A549 (cell line): Measurements from ENCODE around the gene LIPN.

Experiments
- JUN ChIP-seq, 2 experiments: fragments of >200 bp; sonication (Bioruptor Twin); formaldehyde crosslinking; IDR thresholded peaks; 2 replicates in 1 of 2; 3 replicates in 1 of 2; pipeline ENCODE4 v1.6.1; 2016 to 2017
- TF ChIP-seq, protein P1 (sequence below): fragments of >200 bp; sonication (Bioruptor Twin); formaldehyde crosslinking; IDR thresholded peaks from 3 replicates; pipeline ENCODE4 v1.5.1; 2016
- TF ChIP-seq, protein P2 (sequence below): fragments of 450-650 bp; IDR thresholded peaks from 2 replicates; pipeline ENCODE4 v1.6.1; 2014; ENCODE audit warnings: antibody characterized with exemption
- TF ChIP-seq, protein P3 (sequence below): fragments of 200-600 bp; sonication (generic); IDR thresholded peaks from 2 replicates; pipeline ENCODE4 v1.6.1; 2016; ENCODE audit warnings: antibody characterized with exemption, mild to moderate bottlenecking, moderate library complexity

DNA sequence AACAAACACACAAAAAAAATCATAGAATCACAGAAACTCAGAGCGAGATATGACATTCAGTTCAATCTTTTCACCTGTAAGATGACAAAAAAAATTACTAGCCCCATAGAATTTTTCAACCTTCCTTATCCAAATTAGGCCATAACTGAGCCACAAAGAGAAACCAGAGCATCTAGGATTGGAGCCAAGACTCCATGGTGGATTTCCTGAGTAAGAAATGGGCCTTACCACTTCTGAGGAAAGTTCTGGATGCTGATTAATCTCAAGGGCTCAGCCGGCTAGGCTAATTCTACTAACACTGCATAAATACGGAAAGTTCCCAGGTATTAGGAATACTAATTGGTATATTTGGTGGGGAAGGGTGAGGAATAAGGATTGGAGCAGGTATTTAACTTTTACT is 59.5 kb downstream of the LIPN start:
- TF ChIP-seq, protein P1, sequence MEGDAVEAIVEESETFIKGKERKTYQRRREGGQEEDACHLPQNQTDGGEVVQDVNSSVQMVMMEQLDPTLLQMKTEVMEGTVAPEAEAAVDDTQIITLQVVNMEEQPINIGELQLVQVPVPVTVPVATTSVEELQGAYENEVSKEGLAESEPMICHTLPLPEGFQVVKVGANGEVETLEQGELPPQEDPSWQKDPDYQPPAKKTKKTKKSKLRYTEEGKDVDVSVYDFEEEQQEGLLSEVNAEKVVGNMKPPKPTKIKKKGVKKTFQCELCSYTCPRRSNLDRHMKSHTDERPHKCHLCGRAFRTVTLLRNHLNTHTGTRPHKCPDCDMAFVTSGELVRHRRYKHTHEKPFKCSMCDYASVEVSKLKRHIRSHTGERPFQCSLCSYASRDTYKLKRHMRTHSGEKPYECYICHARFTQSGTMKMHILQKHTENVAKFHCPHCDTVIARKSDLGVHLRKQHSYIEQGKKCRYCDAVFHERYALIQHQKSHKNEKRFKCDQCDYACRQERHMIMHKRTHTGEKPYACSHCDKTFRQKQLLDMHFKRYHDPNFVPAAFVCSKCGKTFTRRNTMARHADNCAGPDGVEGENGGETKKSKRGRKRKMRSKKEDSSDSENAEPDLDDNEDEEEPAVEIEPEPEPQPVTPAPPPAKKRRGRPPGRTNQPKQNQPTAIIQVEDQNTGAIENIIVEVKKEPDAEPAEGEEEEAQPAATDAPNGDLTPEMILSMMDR = no peak
- TF ChIP-seq, protein P2, sequence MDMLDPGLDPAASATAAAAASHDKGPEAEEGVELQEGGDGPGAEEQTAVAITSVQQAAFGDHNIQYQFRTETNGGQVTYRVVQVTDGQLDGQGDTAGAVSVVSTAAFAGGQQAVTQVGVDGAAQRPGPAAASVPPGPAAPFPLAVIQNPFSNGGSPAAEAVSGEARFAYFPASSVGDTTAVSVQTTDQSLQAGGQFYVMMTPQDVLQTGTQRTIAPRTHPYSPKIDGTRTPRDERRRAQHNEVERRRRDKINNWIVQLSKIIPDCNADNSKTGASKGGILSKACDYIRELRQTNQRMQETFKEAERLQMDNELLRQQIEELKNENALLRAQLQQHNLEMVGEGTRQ = no peak
- TF ChIP-seq, protein P3, sequence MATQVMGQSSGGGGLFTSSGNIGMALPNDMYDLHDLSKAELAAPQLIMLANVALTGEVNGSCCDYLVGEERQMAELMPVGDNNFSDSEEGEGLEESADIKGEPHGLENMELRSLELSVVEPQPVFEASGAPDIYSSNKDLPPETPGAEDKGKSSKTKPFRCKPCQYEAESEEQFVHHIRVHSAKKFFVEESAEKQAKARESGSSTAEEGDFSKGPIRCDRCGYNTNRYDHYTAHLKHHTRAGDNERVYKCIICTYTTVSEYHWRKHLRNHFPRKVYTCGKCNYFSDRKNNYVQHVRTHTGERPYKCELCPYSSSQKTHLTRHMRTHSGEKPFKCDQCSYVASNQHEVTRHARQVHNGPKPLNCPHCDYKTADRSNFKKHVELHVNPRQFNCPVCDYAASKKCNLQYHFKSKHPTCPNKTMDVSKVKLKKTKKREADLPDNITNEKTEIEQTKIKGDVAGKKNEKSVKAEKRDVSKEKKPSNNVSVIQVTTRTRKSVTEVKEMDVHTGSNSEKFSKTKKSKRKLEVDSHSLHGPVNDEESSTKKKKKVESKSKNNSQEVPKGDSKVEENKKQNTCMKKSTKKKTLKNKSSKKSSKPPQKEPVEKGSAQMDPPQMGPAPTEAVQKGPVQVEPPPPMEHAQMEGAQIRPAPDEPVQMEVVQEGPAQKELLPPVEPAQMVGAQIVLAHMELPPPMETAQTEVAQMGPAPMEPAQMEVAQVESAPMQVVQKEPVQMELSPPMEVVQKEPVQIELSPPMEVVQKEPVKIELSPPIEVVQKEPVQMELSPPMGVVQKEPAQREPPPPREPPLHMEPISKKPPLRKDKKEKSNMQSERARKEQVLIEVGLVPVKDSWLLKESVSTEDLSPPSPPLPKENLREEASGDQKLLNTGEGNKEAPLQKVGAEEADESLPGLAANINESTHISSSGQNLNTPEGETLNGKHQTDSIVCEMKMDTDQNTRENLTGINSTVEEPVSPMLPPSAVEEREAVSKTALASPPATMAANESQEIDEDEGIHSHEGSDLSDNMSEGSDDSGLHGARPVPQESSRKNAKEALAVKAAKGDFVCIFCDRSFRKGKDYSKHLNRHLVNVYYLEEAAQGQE = no peak
- no peak for TF ChIP-seq JUN (IDR thresholded peaks at IDR 0.05)
